Inferior parietal cortex (tissue), 1 donor: ENCODE results near the gene PMEPA1.
"Not testable (repeated sequence)": the region's sequence is repeated elsewhere in the genome, so short reads cannot be mapped to it uniquely, and the experiment has no call there.

Experiments used
- DNase-seq: peaks from one replicate; pipeline ENCODE4 v3.0.0-alpha.2; 2016; ENCODE audit errors: extremely low spot score

Gene PMEPA1

GRCh38 chr20:57650756-57651483 is 58.9 kb downstream of the PMEPA1 start:
- no peak for DNase-seq

- DNase-seq: no peak
Observed at GRCh38 chr20:57650266-57650665, 59.5 kb downstream of the PMEPA1 start.

DNA sequence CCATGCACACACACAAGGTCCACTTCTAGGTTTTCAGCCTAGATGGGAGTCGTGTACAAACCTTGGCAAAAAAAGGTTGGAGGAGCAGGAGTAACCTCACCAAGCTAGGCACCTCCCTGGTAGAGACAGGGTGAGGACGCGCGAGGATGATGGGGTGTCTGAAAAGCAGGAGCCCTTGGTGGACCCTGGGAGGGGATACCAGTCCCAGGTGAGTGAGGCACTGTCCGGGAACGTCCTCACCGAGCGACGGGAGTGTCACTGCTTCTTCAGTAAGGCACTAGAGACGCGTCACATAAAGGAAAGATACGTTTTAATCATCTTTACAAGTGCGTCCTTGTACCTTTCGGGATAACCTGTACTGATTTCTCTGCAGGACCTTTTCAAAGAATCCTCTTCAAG is 60.2 kb downstream of the PMEPA1 start:
- DNase-seq: no peak

- DNase-seq: no peak
Observed at GRCh38 chr20:57648878-57649616, 60.8 kb downstream of the PMEPA1 start.

DNA sequence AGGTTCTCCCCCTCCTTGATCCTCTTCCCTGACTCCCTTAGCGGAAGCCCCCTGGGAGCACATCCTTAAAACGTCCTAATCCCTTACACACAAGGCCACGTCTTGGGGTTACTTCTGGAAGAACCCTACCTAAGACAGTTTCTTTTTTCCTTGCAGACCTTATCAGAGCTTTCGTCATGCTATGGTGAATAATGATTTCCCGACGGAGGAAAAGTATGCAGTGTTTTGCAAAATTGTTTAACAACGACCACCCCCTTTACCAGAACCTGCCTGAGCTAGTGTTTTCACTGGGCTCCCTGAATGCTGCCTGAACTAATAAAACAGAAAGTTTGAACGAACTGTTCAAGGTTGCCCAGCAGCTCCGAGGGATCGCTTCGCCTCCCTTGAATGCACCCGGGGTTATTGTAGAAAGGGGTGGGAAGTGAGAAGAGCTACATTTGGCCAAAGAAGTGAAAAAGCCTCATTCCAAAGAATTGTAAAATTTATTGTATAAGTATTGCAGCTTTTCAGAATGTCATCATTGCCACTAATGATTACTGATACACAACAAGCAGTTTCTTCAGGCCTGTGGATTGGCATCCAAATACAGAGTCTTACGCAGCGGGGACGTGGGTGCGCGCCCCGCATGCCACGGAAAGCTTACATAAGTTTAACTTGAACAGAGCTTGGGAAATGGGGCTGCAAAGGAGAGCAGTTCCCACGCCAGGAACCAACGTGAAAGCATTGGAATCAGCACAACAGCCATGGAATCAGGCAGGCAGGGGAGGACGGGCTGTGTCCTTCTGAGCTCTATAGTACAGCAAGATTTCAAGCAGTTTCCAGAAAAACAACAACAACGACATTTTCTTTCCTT is 61.7 kb downstream of the PMEPA1 start:
- DNase-seq: no peak

DNA sequence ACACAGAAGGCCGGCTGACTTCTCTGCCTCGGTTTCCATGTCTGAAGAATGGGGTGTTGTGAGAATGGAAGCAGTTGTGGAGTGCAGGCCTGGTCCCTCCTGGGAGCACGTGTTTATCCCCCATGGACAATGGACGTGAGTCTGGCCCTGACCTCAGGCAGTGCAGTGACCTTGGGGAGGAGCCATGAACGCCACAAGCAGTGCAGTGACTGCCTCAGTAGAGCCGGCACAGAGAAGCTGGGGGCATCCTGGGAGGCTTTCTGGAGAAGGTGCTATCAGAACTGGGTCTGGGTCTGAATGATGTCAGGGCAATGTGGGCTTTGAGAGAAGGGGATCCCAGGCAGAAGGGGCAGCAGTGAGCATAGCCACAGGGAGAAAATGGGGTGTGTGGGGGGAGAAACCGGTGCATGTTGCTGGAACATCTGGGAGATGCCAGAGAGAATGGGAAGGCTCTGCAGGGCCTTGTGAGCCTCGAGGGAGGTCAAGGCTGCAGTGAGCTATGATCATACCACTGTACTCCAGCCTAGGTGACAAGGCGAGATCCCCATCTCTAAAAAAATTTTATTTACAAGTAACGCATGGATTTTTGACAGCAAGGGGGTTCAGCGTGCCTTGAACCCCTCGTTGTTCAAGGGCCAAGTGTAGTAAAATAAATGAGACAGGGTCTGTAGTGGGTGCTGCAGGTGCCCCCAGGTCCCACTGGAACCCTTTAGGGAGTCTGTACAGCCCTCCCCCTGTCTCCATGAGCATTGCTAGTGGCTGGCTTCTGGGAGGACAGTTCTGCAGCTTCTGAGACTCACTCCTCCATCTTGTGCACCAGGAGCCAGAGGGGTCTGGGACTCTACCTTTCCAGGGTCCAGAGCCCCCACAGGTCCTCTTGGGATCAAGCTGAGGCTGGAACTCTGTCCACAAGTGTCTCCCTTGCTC is 62.5 kb downstream of the PMEPA1 start:
- DNase-seq: no peak

DNA sequence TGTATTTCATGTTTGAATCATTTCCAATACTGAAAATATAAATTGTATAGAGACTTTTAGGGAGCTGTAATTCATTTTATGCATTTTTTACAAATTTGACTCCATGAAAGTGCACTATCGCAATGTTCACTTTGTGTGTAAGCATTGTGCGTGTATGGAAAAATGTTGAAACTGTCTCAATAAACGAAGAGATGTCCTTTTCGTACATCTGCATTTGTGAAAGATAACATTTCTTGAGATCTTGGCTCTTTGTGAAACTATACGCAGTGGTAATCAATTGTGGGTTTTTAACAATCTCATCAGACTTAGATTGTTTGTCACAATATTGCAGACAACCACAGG is 70.9 kb downstream of the PMEPA1 start:
- no peak for DNase-seq

DNA sequence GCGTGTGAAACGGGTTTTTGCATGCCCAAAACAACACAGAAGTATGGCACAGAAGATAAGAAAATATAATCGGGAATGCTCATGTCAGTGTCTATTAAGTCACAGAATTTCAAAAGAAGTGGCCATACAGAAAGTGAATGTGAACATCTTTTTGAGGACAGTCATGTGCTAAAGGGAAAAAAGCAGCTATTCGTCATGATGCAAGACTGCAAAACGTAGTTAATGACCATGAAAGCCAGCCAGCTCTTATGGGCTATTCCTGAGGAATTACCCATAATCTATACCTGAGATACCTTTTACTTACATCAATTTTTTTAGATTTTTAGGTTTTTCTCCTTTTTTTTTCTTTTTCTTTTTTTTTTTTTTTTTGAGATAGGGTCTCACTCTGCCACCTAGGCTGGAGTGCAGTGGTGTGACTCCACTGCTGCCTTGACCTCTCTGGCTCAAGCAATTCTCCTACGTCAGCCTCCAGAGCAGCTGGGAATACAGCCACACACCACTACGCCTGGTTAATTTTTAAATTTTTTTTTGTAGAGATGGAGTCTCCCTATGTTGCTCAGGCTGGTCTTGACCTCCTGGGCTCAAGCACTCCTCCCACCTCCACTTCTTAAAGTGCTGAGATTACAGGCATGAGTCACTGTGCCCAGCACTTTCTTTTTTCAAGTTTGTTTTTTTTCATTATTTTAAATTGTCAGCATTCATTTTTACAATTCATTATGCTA is 71.5 kb downstream of the PMEPA1 start:
- no peak for DNase-seq

- no peak for DNase-seq
Observed at GRCh38 chr20:57633945-57634491, 75.8 kb downstream of the PMEPA1 start.

GRCh38 chr20:57632286-57632685 is 77.5 kb downstream of the PMEPA1 start:
- DNase-seq: no peak

- DNase-seq: no peak
Observed at GRCh38 chr20:57630061-57630460, 79.8 kb downstream of the PMEPA1 start.

DNA sequence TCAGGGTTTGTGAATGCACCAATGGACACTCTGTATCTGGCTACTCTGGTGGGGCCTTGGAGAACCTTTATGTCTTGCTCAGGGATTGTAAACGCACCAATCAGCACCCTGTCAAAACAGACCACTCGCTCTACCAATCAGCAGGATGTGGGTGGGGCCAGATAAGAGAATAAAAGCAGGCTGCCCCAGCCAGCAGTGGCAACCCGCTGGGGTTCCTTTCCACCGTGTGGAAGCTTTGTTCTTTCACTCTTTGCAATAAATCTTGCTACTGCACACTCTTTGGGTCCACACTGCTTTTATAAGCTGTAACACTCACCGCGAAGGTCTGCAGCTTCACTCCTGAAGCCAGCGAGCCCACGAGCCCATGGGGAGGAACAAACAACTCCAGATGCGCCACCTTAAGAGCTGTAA is 80.3 kb downstream of the PMEPA1 start:
- DNase-seq: not testable (repeated sequence)

- DNase-seq: not testable (repeated sequence)
Observed at GRCh38 chr20:57628962-57629308, 80.9 kb downstream of the PMEPA1 start.

DNA sequence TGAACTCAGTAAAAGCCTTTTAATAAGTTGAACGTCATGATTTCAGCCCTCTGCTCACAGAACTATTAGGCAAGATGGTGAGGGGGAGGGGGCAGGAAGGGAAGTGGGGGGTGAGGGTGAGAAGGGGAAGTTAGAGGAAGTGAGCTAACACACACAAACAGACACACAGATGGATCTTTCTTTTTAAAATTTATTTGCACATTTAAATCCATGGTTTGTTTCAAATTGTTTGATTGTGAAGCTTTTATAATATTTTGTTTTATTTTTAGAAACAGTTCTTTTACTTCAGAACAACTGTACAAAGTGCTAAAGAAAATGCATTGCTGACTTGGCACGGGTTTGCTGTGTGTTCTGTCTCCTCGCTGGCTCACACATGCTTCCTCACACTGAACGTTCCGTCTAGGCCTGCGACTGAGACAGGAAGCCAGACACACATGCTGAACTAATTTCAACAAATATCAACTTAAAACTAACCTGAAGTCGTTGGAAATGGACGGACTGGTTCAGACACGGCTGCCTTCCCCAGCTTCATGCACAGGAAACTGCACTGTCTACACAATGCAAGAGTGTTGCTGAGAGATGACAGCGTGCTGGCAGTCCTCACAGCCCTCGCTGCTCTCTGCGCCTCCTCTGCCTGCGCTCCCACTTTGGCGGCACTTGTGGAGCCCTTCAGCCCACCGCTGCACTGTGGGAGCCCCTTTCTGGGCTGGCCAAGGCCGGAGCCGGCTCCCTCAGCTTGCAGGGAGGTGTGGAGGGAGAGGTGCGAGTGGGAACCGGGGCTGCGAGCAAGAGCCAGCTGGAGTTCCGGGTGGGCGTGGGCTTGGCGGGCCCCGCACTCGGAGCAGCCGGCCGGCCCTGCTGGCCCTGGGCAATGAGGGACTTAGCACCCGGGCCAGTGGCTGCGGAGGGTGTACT is 81.5 kb downstream of the PMEPA1 start:
- peak; percentile 21 for DNase-seq

DNA sequence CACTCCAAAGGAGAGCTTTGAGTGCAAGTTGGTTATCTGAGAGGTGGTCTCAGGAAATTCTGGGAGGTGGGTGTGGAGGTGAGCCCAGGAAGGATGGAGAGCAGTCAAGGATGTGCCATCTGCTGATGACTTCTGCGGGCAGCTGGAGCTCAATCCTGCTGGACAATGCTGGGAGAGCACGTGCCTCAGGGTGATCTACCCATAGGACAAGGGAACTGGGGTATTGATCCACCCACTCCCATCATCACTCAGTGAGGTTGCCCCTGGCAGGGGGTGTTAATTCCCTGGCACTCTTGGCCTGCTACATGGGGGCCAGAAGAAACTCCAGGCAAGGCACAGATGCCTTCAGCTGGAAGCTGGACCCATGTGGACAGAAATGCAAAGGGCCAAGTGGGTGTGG is 82.5 kb downstream of the PMEPA1 start:
- no peak for DNase-seq

GRCh38 chr20:57625978-57626377 is 83.8 kb downstream of the PMEPA1 start:
- DNase-seq: no peak

DNA sequence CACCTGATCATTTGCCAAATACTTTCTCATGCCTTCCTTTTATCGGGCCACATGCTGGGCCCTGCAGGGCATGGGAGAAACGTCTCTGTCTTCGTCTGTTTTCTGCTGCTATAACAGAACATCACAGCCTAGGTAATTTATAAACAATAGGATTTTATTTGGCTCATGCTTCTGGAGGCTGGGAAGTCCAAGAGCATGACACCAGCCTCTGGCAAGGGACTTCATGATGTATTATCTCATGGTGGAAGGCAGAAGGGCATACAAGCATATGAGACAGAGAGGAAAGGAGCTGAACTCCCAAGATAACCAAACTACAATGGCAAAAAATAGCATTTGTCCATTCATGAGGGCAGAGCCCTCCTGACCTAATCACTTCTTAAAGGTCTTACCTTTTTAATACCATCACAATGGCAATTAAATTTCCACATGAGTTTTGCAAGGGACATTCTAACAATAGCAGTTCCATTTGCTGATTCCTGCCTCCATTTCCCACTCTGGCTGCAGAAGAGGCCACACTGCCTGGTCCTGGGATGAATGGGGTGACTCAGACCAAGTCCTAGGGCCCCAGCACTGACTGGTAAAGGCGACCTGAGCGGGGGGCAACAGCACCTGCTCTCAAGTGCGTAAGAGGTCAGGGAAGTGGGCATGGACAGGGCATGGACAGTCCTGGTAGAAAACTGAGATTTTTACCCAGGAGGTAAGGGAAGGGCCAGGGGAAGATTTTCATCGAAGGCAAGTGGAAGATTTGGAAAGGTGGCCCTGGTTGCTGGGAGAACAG is 84.4 kb downstream of the PMEPA1 start:
- DNase-seq: no peak

DNA sequence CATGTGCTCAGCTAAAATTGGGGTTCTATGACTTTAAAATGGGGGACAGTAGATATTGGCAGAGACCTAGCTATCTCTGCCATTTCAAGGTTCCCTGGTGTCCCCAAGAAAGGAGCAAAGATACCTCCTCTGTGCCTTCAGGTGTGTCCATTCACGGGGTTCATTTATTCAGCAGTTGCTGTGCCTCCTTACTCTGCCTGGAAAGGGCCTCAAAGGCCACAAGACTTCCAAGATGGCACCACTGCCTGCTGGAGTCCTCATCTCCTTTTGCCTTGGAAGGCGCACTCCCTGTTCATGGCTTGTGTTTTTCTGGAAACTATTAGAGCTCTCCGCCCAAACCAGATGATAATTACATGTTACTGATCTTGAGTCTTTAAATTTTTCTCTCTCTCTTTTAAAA is 85.7 kb downstream of the PMEPA1 start:
- no peak for DNase-seq
